Hepatocyte (in vitro differentiated cells): ENCODE data around the gene IGF2BP1.

ENCODE experiments used
- EZH2phosphoT487 ChIP-seq: fragments of 200-600 bp; sonication (generic); IDR thresholded peaks from one replicate; pipeline ENCODE4 v1.6.1; 2018; ENCODE audit warnings: antibody characterized with exemption, mild to moderate bottlenecking, low read depth, moderate library complexity; ENCODE audit not compliant: unreplicated experiment, severe bottlenecking
- TF ChIP-seq, protein P1 (sequence below): fragments of 200-600 bp; sonication (generic); IDR thresholded peaks from 2 replicates; pipeline ENCODE4 v1.5.1; 2016; ENCODE audit warnings: antibody characterized with exemption, mild to moderate bottlenecking; ENCODE audit not compliant: poor library complexity

DNA sequence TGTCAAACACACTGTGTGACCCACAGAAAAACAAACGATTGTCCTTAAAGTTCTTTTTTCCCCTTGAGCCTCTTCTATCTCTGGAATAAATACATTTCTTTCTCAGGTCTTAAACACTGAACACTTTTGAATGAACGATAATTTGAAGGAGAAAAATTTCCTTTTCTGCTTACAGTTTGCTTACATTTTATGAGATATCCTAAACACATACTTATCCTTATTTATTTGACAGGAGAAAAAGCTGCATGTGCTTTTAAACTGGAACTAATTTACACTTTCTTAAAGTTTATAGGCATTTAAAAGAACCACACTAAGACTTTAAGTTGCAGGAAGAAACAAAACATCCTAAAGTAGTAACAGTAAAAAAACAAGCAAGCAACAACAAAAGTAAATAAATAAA lies 4.7 kb upstream of the IGF2BP1 start:
- TF ChIP-seq, protein P1, sequence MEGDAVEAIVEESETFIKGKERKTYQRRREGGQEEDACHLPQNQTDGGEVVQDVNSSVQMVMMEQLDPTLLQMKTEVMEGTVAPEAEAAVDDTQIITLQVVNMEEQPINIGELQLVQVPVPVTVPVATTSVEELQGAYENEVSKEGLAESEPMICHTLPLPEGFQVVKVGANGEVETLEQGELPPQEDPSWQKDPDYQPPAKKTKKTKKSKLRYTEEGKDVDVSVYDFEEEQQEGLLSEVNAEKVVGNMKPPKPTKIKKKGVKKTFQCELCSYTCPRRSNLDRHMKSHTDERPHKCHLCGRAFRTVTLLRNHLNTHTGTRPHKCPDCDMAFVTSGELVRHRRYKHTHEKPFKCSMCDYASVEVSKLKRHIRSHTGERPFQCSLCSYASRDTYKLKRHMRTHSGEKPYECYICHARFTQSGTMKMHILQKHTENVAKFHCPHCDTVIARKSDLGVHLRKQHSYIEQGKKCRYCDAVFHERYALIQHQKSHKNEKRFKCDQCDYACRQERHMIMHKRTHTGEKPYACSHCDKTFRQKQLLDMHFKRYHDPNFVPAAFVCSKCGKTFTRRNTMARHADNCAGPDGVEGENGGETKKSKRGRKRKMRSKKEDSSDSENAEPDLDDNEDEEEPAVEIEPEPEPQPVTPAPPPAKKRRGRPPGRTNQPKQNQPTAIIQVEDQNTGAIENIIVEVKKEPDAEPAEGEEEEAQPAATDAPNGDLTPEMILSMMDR: no peak
- TF ChIP-seq EZH2phosphoT487: no peak
